GM12875 (cell line): ENCODE measurements around the gene FUT4.
"Not testable (repeated sequence)": the region's sequence is repeated elsewhere in the genome, so short reads cannot be mapped to it uniquely, and the experiment has no call there.

ENCODE experiments used
- H3K4me3 ChIP-seq: one replicate; pipeline ENCODE4 v1.5.1; 2011; ENCODE audit warnings: low read depth, low read length, control low read depth
- CTCF ChIP-seq: IDR thresholded peaks from 2 replicates; pipeline ENCODE4 v1.5.1; 2011; ENCODE audit warnings: low read depth, mild to moderate bottlenecking, control low read depth, inconsistent platforms, low read length, moderate library complexity, borderline replicate concordance; ENCODE audit not compliant: insufficient read depth

FUT4 gene

GRCh38 chr11:94563848-94564467, 20.2 kb downstream of the FUT4 start:
- H3K4me3 ChIP-seq = no peak overlapping the region
- no peak for TF ChIP-seq CTCF

GRCh38 chr11:94567181-94567670, 23.5 kb downstream of the FUT4 start, which contains the start of gene PIWIL4:
Gene PIWIL4 (plus strand): TSS chr11:94567368. CDS start chr11:94567519, 151 bp downstream.
- no peak for TF ChIP-seq CTCF
- no peak within 1 kb of the TSS for H3K4me3 ChIP-seq

- H3K4me3 ChIP-seq = no peak overlapping the region
- TF ChIP-seq CTCF = no peak
Observed at GRCh38 chr11:94568200-94568599, 24.5 kb downstream of the FUT4 start.

GRCh38 chr11:94568717-94569116, 25.0 kb downstream of the FUT4 start:
- no peak for TF ChIP-seq CTCF
- no peak overlapping the region for H3K4me3 ChIP-seq

GRCh38 chr11:94572975-94573374, 29.3 kb downstream of the FUT4 start:
- H3K4me3 ChIP-seq = not testable (repeated sequence)

- no peak for TF ChIP-seq CTCF
- no peak overlapping the region for H3K4me3 ChIP-seq
Observed at GRCh38 chr11:94574193-94574961, 30.7 kb downstream of the FUT4 start.

GRCh38 chr11:94576306-94576705, 32.6 kb downstream of the FUT4 start:
- H3K4me3 ChIP-seq = no peak overlapping the region
- no peak for TF ChIP-seq CTCF
